K562 (cell line): ENCODE measurements around the gene KCNJ5.

Source experiments
- CLOCK ChIP-seq: fragments of 250-450 bp; sonication (Bioruptor Pico); IDR thresholded peaks from 2 replicates; pipeline ENCODE4 v1.4.0; 2020; ENCODE audit warnings: mild to moderate bottlenecking, moderate library complexity, borderline replicate concordance
- CTCF ChIP-seq, 3 experiments: IDR thresholded peaks in 2 of 3; conservative IDR thresholded peaks in 1 of 3; 2 replicates each; pipeline ENCODE4 v1.5.1; 2011 to 2012; ENCODE audit warnings: low read length in 3 of 3, mild to moderate bottlenecking in 3 of 3, control low read depth in 2 of 3, improper control_type of control experiment in 1 of 3, inconsistent platforms in 1 of 3, low read depth in 1 of 3, mixed read lengths in 1 of 3, moderate library complexity in 1 of 3; ENCODE audit not compliant: insufficient read depth in 2 of 3
- EZH2 ChIP-seq: IDR thresholded peaks from 2 replicates; pipeline ENCODE4 v1.6.1; 2012; ENCODE audit warnings: low read depth, mild to moderate bottlenecking, inconsistent platforms, low read length, borderline replicate concordance
- GTF2F1 ChIP-seq: IDR thresholded peaks from 2 replicates; pipeline ENCODE4 v1.6.1; 2011; ENCODE audit warnings: low read depth, low read length, improper control_type of control experiment
- MXI1 ChIP-seq: IDR thresholded peaks from 2 replicates; pipeline ENCODE4 v1.6.1; 2011; ENCODE audit warnings: low read depth, mild to moderate bottlenecking, improper control_type of control experiment, low read length
- NONO ChIP-seq, 2 experiments: fragments of 200-400 bp in 1 of 2; fragments of 450-650 bp in 1 of 2; formaldehyde crosslinking in 1 of 2; IDR thresholded peaks; 2 replicates each; pipeline ENCODE4 v1.6.1; 2017; ENCODE audit warnings: low read depth in 2 of 2, mild to moderate bottlenecking in 2 of 2, moderate library complexity in 2 of 2, low read length in 1 of 2
- POLR2A ChIP-seq: fragments of 450-650 bp; conservative IDR thresholded peaks from 2 replicates; pipeline ENCODE4 v1.6.1; 2016
- PRPF4 ChIP-seq: fragments of 200-400 bp; formaldehyde crosslinking; IDR thresholded peaks from one replicate; pipeline ENCODE4 v1.6.1; 2017; ENCODE audit warnings: low read length, low read depth, mild to moderate bottlenecking; ENCODE audit not compliant: insufficient read depth, poor library complexity, severe bottlenecking
- RBBP5 ChIP-seq: fragments of 200-600 bp; sonication (generic); IDR thresholded peaks from 2 replicates; pipeline ENCODE4 v1.6.1; 2012; ENCODE audit warnings: borderline replicate concordance, mild to moderate bottlenecking, low read length, control low read depth, inconsistent platforms; ENCODE audit not compliant: insufficient read depth, poor library complexity, severe bottlenecking
- SIRT6 ChIP-seq: IDR thresholded peaks from one replicate; pipeline ENCODE4 v1.6.1; 2012; ENCODE audit warnings: low read depth, mild to moderate bottlenecking, control low read depth, inconsistent platforms, low read length, moderate library complexity
- ZNF140 ChIP-seq: fragments of 250-450 bp; sonication (Bioruptor Pico); IDR thresholded peaks from 2 replicates; pipeline ENCODE4 v1.8.0; 2021; ENCODE audit warnings: moderate library complexity, mild to moderate bottlenecking, inconsistent platforms
- ZNF766 ChIP-seq: fragments of 200-800 bp; sonication (Bioruptor generic); conservative IDR thresholded peaks from 2 replicates; pipeline ENCODE4 v1.6.1; 2016; ENCODE audit warnings: missing genetic modification characterization, missing compliant biosample characterization

- TF ChIP-seq PRPF4 (no peak), CTCF (IDR thresholded peaks at IDR 0.05 in 2 of 3, conservative IDR thresholded peaks at IDR 0.05 in 1 of 3; ENCODE audit: insufficient read depth in 2 of 3, low read depth in 1 of 3, low read length in 3 of 3) (no peak), SIRT6 (no peak), ZNF766 (CRISPR knock-in tag) (no peak), POLR2A (no peak), RBBP5 (no peak), CLOCK (no peak), EZH2 (no peak), ZNF140 (CRISPR knock-in tag) (no peak), MXI1 (no peak), NONO (IDR thresholded peaks at IDR 0.05; ENCODE audit: low read depth in 2 of 2, low read length in 1 of 2) (no peak), GTF2F1 (no peak)
These were observed 17.5 kb downstream of the KCNJ5 start for GRCh38 chr11:128908391-128909246.
